DOHH2 (cell line): Measurements from ENCODE around the gene PTPN7.

Experiments used
- CTCF ChIP-seq: fragments of 200-600 bp; sonication (generic); IDR thresholded peaks from one replicate; pipeline ENCODE4 v1.5.1; 2014; ENCODE audit warnings: antibody characterized with exemption, mild to moderate bottlenecking, low read depth, low read length; ENCODE audit not compliant: poor library complexity, severe bottlenecking
- EZH2phosphoT487 ChIP-seq: fragments of 200-600 bp; sonication (generic); IDR thresholded peaks from 2 replicates; pipeline ENCODE4 v1.6.1; 2017; ENCODE audit warnings: borderline replicate concordance, mild to moderate bottlenecking, antibody characterized with exemption, low read length, moderate library complexity, mixed read lengths

- TF ChIP-seq CTCF (no peak), EZH2phosphoT487 (no peak)
These were observed 5.0 kb upstream of the PTPN7 start for GRCh38 chr1:202165267-202165941.
